Articular chondrocyte of knee joint (primary cell): ENCODE results near the gene DAW1. TPM values are rescaled to one million over a fixed set of nuclear protein-coding genes. Genes with fewer than 3 reads are reported as not detected.

Experiments used
- small RNA-seq: library from RNA; depleted of rRNA; stranded (forward); fragments of <200 nt; gene quantifications from one replicate; pipeline ENCODE3, GENCODE V24; 2012
- total RNA-seq: library from RNA; depleted of rRNA; stranded (reverse); fragments of >200 nt; gene quantifications from 2 replicates; pipeline ENCODE4 v1.2.3, GENCODE V29; 2012

The DAW1 gene
- 0.13 and 0.22 TPM in 2 replicates for total RNA-seq

DNA sequence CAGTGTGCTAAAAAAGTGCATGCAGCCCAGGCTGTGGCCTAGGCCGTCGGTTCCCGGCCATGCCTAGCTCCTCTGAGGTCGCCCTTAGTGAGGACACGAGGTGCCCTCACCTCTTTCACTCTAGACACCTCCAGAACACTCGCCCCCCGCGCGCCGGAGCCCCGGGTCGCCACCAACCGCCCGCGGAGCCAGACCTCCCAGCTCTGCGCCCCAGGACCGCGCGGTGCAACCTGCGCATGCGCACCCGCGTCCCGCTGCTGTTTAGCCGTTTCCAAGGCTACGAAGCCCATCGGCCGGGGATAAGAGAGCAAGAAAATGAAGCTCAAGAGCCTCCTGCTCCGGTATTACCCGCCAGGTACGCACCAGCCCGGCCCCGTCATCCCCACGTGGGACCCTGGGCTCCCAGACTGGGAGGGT lies at the start of gene DAW1:
TSS of gene DAW1 (plus strand) at position 257 of the 417 bp plus-strand sequence. CDS start at position 316, 59 bp downstream.

Small RNA genes within 50 kb of the gene (small RNA-seq; reads per million reads assigned to genes)
- gene RF00402, result not detected

Other genes starting within 250 kb of the DAW1 start
- gene SCYGR5, start 204.8 kb upstream of the DAW1 start, total RNA-seq, result not detected in 2 replicates
- gene SLC19A3, start 153.6 kb upstream of the DAW1 start, total RNA-seq, result 9.3 and 9.9 TPM in 2 replicates
- gene SCYGR6, start 146.9 kb upstream of the DAW1 start, total RNA-seq, result not detected in 2 replicates
- not detected in 2 replicates for gene SCYGR7, start 143.3 kb upstream of the DAW1 start, total RNA-seq
- gene SCYGR8, start 125.7 kb upstream of the DAW1 start, total RNA-seq, result not detected in 2 replicates
- not detected in 2 replicates for gene CCL20, start 57.8 kb upstream of the DAW1 start, total RNA-seq